RWPE2 (cell line): Measurements from ENCODE around the gene NBPF3.
"Not testable (repeated sequence)": the region's sequence is repeated elsewhere in the genome, so short reads cannot be mapped to it uniquely, and the experiment has no call there.

ENCODE experiments used
- ATAC-seq: fragments of 200-7000 bp; cut with Tn5 transposase; 3 replicates; pipeline ENCODE4 v1.9.1; 2021; ENCODE audit warnings: low read depth
- DNase-seq: peaks from one replicate; pipeline ENCODE4 v3.0.0-alpha.2; 2020; ENCODE audit warnings: low spot score
- H3K27ac ChIP-seq: fragments of 450-650 bp; 2 replicates; pipeline ENCODE4 v1.5.1; 2017; ENCODE audit warnings: mild to moderate bottlenecking; ENCODE audit not compliant: poor library complexity, severe bottlenecking
- H3K27me3 ChIP-seq: fragments of 250-450 bp; sonication (Bioruptor Pico); 2 replicates; pipeline ENCODE4 v1.5.1; 2021; ENCODE audit warnings: mild to moderate bottlenecking, moderate library complexity; ENCODE audit not compliant: insufficient read depth, poor library complexity, severe bottlenecking
- H3K36me3 ChIP-seq: fragments of 250-450 bp; sonication (Bioruptor Pico); 2 replicates; pipeline ENCODE4 v1.5.1; 2020; ENCODE audit warnings: low read depth, mild to moderate bottlenecking, moderate library complexity
- H3K4me1 ChIP-seq: fragments of 250-450 bp; sonication (Bioruptor Pico); 2 replicates; pipeline ENCODE4 v1.5.1; 2021; ENCODE audit warnings: mild to moderate bottlenecking, moderate library complexity; ENCODE audit not compliant: insufficient read depth, poor library complexity, severe bottlenecking
- H3K4me3 ChIP-seq: fragments of 250-450 bp; sonication (Bioruptor Pico); 2 replicates; pipeline ENCODE4 v1.5.1; 2021; ENCODE audit warnings: mild to moderate bottlenecking, moderate library complexity; ENCODE audit not compliant: severe bottlenecking
- H3K9me3 ChIP-seq: fragments of 250-450 bp; sonication (Bioruptor Pico); 2 replicates; pipeline ENCODE4 v1.5.1; 2021; ENCODE audit warnings: mild to moderate bottlenecking, moderate library complexity; ENCODE audit not compliant: severe bottlenecking
- CTCF ChIP-seq: fragments of 450-650 bp; IDR thresholded peaks from one replicate; pipeline ENCODE4 v1.5.1; 2017; ENCODE audit warnings: mild to moderate bottlenecking, moderate library complexity; ENCODE audit not compliant: poor library complexity, severe bottlenecking

Gene NBPF3

DNA sequence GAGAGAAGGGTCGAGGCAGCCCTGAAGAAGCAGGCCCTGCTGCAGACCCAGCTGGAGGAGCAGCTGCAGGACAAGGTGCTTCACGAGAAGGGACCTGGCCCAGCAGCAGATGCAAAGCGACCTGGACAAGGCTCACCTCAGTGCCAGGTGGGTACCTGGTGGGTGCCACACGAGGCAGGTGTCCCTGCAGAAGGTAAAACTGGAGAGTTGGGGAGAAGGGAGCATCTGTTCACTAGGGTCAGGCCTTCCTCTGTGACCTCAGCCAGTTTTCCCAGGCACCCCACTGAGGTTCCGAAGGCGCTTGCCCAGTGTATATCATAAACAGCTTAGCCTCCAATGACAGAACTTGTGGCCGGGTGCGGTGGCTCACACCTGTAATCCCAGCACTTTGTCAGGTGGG is 5.5 kb upstream of the NBPF3 start:
- no peak for ATAC-seq

DNA sequence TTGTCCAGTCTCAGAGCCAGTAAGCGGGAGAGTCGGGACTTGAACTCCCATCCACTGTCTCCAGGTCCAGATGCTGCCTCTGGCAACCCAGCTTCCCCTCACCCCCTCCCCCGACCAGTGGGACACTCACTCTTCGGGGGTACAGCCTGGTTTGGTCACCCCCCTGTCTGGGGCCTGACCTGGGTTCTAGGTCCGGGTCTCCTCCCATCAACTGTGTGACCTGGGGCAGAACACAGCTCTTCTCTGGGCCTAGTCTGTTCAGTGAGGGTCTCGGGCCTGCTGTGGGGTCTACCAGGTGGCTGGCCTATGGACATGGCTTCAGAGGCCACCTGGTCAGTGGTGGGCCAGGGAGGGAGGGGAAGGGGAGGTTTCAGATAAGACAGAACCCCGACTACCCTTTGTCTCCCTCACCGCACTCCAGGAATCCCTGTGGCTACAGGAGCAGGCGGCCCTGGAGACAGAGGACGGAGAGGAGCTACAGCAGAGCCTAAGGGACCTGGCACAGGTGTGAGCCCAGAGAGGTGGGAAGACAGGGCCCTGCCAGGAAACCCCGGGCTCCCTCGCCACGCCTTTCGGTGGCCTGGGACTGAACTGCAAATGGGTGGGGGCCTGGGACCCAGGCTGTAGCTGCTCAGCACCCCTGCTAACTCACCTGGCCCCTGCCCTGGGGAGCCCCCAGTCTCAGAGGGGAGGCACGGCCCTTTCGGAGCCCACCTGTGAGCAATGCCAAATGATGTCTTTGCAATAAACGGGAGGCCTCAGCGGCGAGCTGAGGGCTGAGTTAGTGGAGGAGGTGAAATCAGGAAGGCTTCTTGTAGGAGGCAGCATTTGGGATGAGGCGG is 4.1 kb upstream of the NBPF3 start:
- Histone ChIP-seq H3K4me1 (no peaks in the 10 kb centered on the region), H3K36me3 (no peaks in the 10 kb centered on the region), H3K4me3 (no peak overlapping the region), H3K9me3 (no peaks in the 10 kb centered on the region), H3K27me3 (no peaks in the 10 kb centered on the region), H3K27ac (no peak overlapping the region)
- no peak for TF ChIP-seq CTCF
- DNase-seq: no peak
- no peak for ATAC-seq

More for the DNA sequence above, 5.5 kb upstream of the NBPF3 start:
- Histone ChIP-seq H3K9me3 (no peaks in the 10 kb centered on the region), H3K27me3 (no peaks in the 10 kb centered on the region), H3K36me3 (no peaks in the 10 kb centered on the region), H3K27ac (no peak overlapping the region), H3K4me1 (no peaks in the 10 kb centered on the region), H3K4me3 (no peak overlapping the region)
- DNase-seq: no peak
- TF ChIP-seq CTCF: no peak

GRCh38 chr1:21436488-21437340 is 3.2 kb upstream of the NBPF3 start:
- Histone ChIP-seq H3K27me3 (no peaks in the 10 kb centered on the region), H3K27ac (no peak overlapping the region), H3K36me3 (no peaks in the 10 kb centered on the region), H3K4me3 (no peak overlapping the region), H3K4me1 (no peaks in the 10 kb centered on the region), H3K9me3 (no peaks in the 10 kb centered on the region)
- ATAC-seq: no peak
- DNase-seq: no peak
- TF ChIP-seq CTCF: no peak

DNA sequence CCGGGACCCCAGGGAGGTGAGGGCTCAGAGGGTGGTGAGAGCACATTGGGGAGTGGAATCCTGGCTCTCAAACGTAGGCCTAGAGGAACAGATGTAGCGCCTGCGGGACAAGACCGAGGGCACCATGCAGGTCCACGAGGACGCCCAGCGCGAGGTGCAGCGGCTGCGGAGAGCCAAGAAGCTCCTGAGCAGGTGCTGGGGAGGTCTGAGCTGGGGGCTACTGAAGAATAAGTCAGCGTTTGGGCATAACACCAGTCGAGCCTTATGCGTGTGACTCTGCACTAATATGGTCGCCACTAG is 2.6 kb upstream of the NBPF3 start:
- Histone ChIP-seq H3K27ac (no peak overlapping the region), H3K4me1 (no peaks in the 10 kb centered on the region), H3K4me3 (no peak overlapping the region), H3K36me3 (no peaks in the 10 kb centered on the region), H3K9me3 (no peaks in the 10 kb centered on the region), H3K27me3 (no peaks in the 10 kb centered on the region)
- no peak for TF ChIP-seq CTCF
- no peak for ATAC-seq
- no peak for DNase-seq

DNA sequence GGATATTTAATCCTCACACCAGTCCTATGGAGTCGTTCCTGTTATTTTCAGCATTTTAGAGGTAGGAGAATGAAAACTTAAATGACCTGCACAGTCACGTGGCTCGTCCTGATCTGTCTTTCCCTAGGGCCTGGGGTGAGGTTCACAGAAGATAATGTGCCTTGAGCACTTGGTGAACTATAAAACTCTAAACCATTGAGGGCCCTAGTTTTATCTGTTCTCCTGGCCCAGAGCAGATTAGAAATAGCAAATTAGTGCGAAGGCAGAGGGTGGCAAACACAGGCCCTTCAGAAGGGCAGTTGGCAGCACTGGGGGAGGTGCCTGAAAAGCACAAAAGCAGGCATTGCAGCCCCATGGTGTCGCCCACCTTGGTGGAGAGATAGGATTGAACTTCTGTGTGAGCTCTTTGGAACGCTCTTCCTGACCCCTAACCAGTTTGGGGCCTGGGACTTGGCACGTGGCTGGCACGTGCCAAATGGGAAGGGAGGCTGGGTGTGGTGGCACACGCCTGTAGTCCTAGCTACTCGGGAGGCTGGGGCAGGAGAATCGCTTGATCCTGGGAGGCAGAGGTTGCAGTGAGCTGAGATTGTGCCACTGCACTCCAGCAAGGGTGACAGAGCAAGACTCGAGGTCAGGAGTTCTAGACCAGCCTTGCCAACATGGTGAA is 1.2 kb upstream of the NBPF3 start:
- not testable (repeated sequence) for H3K27ac ChIP-seq, H3K4me1 ChIP-seq, DNase-seq, H3K4me3 ChIP-seq, H3K36me3 ChIP-seq, H3K9me3 ChIP-seq, H3K27me3 ChIP-seq, ATAC-seq
